ENCODE measurements around the gene TMEM266.

GRCh38 chr15:76034111-76034510, 25.7 kb upstream of the TMEM266 start:
- TF ChIP-seq CREB5 (CRISPR knock-in tag; IDR thresholded peaks at IDR 0.05; ENCODE audit: low read depth) (no peak), OSR1 (CRISPR knock-in tag; IDR thresholded peaks at IDR 0.05) (no peak), GLIS3 (CRISPR knock-in tag; IDR thresholded peaks at IDR 0.05) (no peak), ZNF70 (CRISPR knock-in tag; IDR thresholded peaks at IDR 0.05) (no peak), RARB (CRISPR knock-in tag; IDR thresholded peaks at IDR 0.05) (no peak), ZFP30 (CRISPR knock-in tag; IDR thresholded peaks at IDR 0.05) (no peak), ESRRG (CRISPR knock-in tag; IDR thresholded peaks at IDR 0.05) (no peak), PPARA (CRISPR knock-in tag; IDR thresholded peaks at IDR 0.05; ENCODE audit: borderline replicate concordance) (no peak), POU6F1 (CRISPR knock-in tag; IDR thresholded peaks at IDR 0.05; ENCODE audit: borderline replicate concordance, low read depth) (no peak), SNAI2 (CRISPR knock-in tag; IDR thresholded peaks at IDR 0.05) (no peak), CSRNP3 (CRISPR knock-in tag; IDR thresholded peaks at IDR 0.05) (no peak), CSDC2 (CRISPR knock-in tag; IDR thresholded peaks at IDR 0.05) (no peak), PATZ1 (CRISPR knock-in tag; IDR thresholded peaks at IDR 0.05; ENCODE audit: borderline replicate concordance) (no peak), ISL1 (CRISPR knock-in tag; IDR thresholded peaks at IDR 0.05) (no peak)
